ENCODE results near the gene DAW1. TPM values are rescaled to one million over a fixed set of nuclear protein-coding genes. Genes with fewer than 3 reads are reported as not detected.

DAW1 gene
- total RNA-seq, 4 donors from 2014 or later = 0.29 to 2.5 TPM; not detected in 2

DNA sequence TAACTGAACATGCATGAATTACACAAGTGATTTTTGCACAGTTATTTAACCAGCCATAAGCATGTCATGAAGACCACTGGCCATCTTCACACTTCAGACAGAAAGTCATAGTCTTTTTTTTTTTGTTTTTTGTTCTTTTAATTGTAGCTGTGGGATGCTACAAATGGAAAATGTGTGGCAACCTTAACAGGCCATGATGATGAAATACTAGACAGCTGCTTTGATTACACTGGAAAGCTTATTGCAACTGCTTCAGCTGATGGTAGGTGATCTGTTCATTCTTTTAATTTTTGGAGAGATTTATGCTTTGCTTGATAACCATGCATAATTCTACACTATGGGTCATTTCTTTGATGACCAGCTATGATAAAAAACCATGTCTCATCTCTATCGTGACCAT, 35.6 kb downstream of the DAW1 start:
- TF ChIP-seq, protein P1, sequence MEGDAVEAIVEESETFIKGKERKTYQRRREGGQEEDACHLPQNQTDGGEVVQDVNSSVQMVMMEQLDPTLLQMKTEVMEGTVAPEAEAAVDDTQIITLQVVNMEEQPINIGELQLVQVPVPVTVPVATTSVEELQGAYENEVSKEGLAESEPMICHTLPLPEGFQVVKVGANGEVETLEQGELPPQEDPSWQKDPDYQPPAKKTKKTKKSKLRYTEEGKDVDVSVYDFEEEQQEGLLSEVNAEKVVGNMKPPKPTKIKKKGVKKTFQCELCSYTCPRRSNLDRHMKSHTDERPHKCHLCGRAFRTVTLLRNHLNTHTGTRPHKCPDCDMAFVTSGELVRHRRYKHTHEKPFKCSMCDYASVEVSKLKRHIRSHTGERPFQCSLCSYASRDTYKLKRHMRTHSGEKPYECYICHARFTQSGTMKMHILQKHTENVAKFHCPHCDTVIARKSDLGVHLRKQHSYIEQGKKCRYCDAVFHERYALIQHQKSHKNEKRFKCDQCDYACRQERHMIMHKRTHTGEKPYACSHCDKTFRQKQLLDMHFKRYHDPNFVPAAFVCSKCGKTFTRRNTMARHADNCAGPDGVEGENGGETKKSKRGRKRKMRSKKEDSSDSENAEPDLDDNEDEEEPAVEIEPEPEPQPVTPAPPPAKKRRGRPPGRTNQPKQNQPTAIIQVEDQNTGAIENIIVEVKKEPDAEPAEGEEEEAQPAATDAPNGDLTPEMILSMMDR (IDR thresholded peaks at IDR 0.05) = no peak
- no peak for TF ChIP-seq POLR2A (IDR thresholded peaks at IDR 0.05)
- no peak for DNase-seq
- Histone ChIP-seq H3K4me1 (no peaks in the 10 kb centered on the region), H3K36me3 (no peaks in the 10 kb centered on the region), H3K4me3 (no peak overlapping the region), H3K27me3 (no peaks in the 10 kb centered on the region), H3K27ac (no peak overlapping the region), H3K9me3 (no peaks in the 10 kb centered on the region)
- intact Hi-C loops (cut with DNase I; ENCODE audit: low total_unique reads) = no loop called here

DNA sequence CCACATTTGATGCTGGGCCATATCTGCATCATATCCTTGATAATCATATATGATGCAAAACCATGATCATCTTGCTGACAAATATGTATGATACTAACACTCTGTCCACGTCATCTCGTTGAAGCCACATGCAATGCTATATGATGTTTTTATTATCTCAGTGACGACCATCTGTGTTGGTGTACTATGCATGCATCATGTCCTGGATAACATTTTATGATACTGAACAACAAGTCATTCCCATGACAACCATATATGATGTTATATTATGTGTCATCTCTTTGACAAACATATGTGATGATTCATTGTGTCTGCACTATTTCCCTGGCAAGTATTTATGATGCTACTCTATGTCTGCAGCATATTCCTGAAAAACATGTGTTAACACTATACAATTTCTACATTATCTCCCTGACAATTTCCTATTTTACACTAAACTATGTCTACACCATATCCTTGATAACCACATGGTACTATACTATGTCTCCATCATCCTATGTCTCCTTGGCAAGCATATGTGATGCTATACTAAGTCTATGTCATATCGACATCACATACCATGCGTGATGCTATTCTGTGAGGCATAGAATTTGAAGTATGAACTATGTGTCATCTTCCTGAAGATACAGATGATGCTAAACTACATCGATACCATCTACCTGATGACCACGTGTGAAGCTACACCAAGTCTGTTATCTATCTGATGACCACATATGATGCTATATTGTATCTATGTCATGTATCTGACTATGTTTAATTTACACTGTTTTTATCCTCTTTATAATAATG, 37.0 kb downstream of the DAW1 start:
- Histone ChIP-seq H3K36me3 (no peaks in the 10 kb centered on the region), H3K27me3 (no peaks in the 10 kb centered on the region), H3K4me3 (no peak overlapping the region), H3K4me1 (no peaks in the 10 kb centered on the region), H3K9me3 (no peaks in the 10 kb centered on the region), H3K27ac (no peak overlapping the region)
- no peak for DNase-seq
- intact Hi-C loops (cut with DNase I; ENCODE audit: low total_unique reads) = no loop called here
- TF ChIP-seq, protein P1 (IDR thresholded peaks at IDR 0.05) = no peak
- no peak for TF ChIP-seq POLR2A (IDR thresholded peaks at IDR 0.05)

- Histone ChIP-seq H3K4me3 (no peak overlapping the region), H3K27me3 (no peaks in the 10 kb centered on the region), H3K36me3 (no peaks in the 10 kb centered on the region), H3K9me3 (no peaks in the 10 kb centered on the region), H3K4me1 (no peaks in the 10 kb centered on the region), H3K27ac (no peak overlapping the region)
- no peak for DNase-seq
- TF ChIP-seq, protein P1 (IDR thresholded peaks at IDR 0.05) = no peak
- no peak for TF ChIP-seq POLR2A (IDR thresholded peaks at IDR 0.05)
- intact Hi-C loops (cut with DNase I; ENCODE audit: low total_unique reads) = no loop called here
Observed at GRCh38 chr2:227914362-227914761, 42.9 kb downstream of the DAW1 start.

DNA sequence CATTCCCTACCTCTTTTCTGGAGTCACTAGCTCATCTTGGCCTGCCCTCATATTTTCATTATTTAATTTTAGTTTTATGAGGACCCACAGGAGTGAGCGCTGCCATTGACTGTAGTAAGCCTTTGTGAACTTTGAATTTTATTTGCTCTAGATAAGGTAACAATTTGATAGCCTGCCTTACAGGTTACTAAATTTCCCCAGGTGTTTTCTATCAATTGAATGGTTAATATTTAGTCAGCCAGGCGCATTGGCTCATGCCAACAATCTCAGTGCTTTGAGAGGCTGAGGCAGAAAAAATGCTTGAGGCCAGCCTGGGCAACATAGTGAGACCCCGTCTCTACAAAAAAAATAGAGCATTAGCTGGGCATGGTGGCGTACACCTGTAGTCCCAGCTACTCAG, 50.2 kb downstream of the DAW1 start:
- DNase-seq = no peak
- H3K4me1 ChIP-seq = no peaks in the 10 kb centered on the region
- H3K4me3 ChIP-seq = no peak overlapping the region
- no peak overlapping the region for H3K27ac ChIP-seq
- no peaks in the 10 kb centered on the region for H3K27me3 ChIP-seq
- H3K9me3 ChIP-seq = no peaks in the 10 kb centered on the region
- intact Hi-C loops (cut with DNase I; ENCODE audit: low total_unique reads) = no loop called here
- no peak for TF ChIP-seq POLR2A (IDR thresholded peaks at IDR 0.05)
- TF ChIP-seq, protein P1 (IDR thresholded peaks at IDR 0.05) = no peak
- H3K36me3 ChIP-seq = no peaks in the 10 kb centered on the region

- Histone ChIP-seq H3K4me3 (no peak overlapping the region), H3K27ac (no peak overlapping the region), H3K4me1 (no peaks in the 10 kb centered on the region), H3K9me3 (no peaks in the 10 kb centered on the region), H3K36me3 (no peaks in the 10 kb centered on the region), H3K27me3 (no peaks in the 10 kb centered on the region)
- TF ChIP-seq, protein P1 (IDR thresholded peaks at IDR 0.05) = no peak
- no peak for TF ChIP-seq POLR2A (IDR thresholded peaks at IDR 0.05)
- no peak for DNase-seq
- intact Hi-C loops (cut with DNase I; ENCODE audit: low total_unique reads) = no loop called here
Observed at GRCh38 chr2:227932001-227932400, 60.6 kb downstream of the DAW1 start.

Measured in uterus (tissue), 4 donors.